Panc1 (cell line): ENCODE data around the gene MAL.

ENCODE experiments used
- POLR2AphosphoS5 ChIP-seq: IDR thresholded peaks from 2 replicates; pipeline ENCODE4 v1.6.1; 2012; ENCODE audit warnings: mild to moderate bottlenecking, low read depth, low read length, moderate library complexity
- TF ChIP-seq, protein P1 (sequence below): fragments of 450-650 bp; IDR thresholded peaks from 2 replicates; pipeline ENCODE4 v1.5.1; 2017; ENCODE audit warnings: mild to moderate bottlenecking

DNA sequence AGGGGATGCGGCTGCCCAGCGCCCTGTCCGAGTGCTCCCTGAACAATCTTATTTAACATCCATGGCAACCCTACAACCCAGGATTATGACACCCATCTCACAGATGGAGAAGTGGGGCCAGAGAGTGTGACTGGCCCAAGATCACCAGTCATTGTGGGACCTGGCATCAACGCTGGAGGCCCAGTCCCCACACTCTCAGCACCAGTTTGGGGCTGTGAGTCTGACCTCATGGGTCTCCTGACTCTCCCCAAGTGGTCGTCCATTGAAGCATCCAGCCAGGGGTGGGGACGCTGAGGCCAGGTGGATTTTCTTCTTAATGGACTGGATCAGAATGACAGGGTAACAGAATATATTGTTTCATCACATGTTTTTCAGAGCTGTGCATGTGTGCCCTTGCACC is 24.5 kb downstream of the MAL start:
- TF ChIP-seq, protein P1, sequence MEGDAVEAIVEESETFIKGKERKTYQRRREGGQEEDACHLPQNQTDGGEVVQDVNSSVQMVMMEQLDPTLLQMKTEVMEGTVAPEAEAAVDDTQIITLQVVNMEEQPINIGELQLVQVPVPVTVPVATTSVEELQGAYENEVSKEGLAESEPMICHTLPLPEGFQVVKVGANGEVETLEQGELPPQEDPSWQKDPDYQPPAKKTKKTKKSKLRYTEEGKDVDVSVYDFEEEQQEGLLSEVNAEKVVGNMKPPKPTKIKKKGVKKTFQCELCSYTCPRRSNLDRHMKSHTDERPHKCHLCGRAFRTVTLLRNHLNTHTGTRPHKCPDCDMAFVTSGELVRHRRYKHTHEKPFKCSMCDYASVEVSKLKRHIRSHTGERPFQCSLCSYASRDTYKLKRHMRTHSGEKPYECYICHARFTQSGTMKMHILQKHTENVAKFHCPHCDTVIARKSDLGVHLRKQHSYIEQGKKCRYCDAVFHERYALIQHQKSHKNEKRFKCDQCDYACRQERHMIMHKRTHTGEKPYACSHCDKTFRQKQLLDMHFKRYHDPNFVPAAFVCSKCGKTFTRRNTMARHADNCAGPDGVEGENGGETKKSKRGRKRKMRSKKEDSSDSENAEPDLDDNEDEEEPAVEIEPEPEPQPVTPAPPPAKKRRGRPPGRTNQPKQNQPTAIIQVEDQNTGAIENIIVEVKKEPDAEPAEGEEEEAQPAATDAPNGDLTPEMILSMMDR = no peak
- TF ChIP-seq POLR2AphosphoS5 = no peak
